HepG2 (cell line): ENCODE measurements around the gene MIER2. TPM values are rescaled to one million over a fixed set of nuclear protein-coding genes. Genes with fewer than 3 reads are reported as not detected.

ENCODE experiments used
- ATAC-seq: fragments of 200-7000 bp; cut with Tn5 transposase; 3 replicates; pipeline ENCODE4 v1.9.1; 2020; ENCODE audit warnings: mild to moderate bottlenecking, moderate library complexity
- BruUV-seq: library from RNA; stranded (reverse); fragments of 400-500 nt; replicated peaks from 2 replicates; lab custom pipeline; 2021; lab: Mats Ljungman, UMichigan
- CTCF ChIA-PET: fragments of 300-600 bp; formaldehyde crosslinking; extraction: SDS; loops from one replicate; lab custom pipeline; 2021; ENCODE audit warnings: low total read pairs, inconsistent platforms, low intra/inter-chr PET ratio; lab: Yijun Ruan, JAX
- POLR2A ChIA-PET: fragments of 350-600 bp; sonication (Branson Sonifier 250); formaldehyde crosslinking; loops from one replicate; lab custom pipeline; 2020; ENCODE audit warnings: antibody characterized with exemption, inconsistent platforms; lab: Yijun Ruan, JAX
- DNase-seq: peaks from one replicate; pipeline ENCODE4 v3.0.0-alpha.2; 2015; ENCODE audit warnings: low spot score
- FAIRE-seq: peaks from 3 replicates; lab custom pipeline; 2011; peaks lifted over from hg19 to GRCh38; lab: Jason Lieb, UNC
- H2AFZ ChIP-seq: one replicate; pipeline ENCODE4 v1.6.1; 2011; ENCODE audit warnings: low read length, inconsistent platforms
- H3K27ac ChIP-seq: fragments of 300-600 bp; 3 replicates; pipeline ENCODE4 v1.8.0; 2011; ENCODE audit warnings: mixed run types, mild to moderate bottlenecking, mixed read lengths, low read length, inconsistent platforms; ENCODE audit not compliant: insufficient read depth; ENCODE audit errors: extremely low read length
- H3K27me3 ChIP-seq, 2 experiments: fragments of 200-600 bp in 1 of 2; 2 replicates in 1 of 2; 3 replicates in 1 of 2; pipeline versions ENCODE4 v1.6.0 to v1.8.0; 2011; ENCODE audit warnings: low read length in 2 of 2, mild to moderate bottlenecking in 2 of 2, moderate library complexity in 2 of 2, inconsistent platforms in 1 of 2; ENCODE audit not compliant: insufficient read depth in 2 of 2, control insufficient read depth in 1 of 2
- H3K36me3 ChIP-seq, 2 experiments: fragments of 200-600 bp in 1 of 2; replicated peaks in 1 of 2; 2 replicates in 1 of 2; 3 replicates in 1 of 2; pipeline versions ENCODE4 v1.5.1 to v1.8.0; 2011; ENCODE audit warnings: low read length in 2 of 2, inconsistent platforms in 1 of 2; ENCODE audit not compliant: insufficient read depth in 2 of 2, control insufficient read depth in 1 of 2
- H3K4me1 ChIP-seq: 2 replicates; pipeline ENCODE4 v1.5.1; 2012; ENCODE audit warnings: low read length, inconsistent platforms; ENCODE audit not compliant: insufficient read depth
- H3K4me2 ChIP-seq: 2 replicates; pipeline ENCODE4 v1.6.0; 2011; ENCODE audit warnings: low read depth, low read length, inconsistent platforms
- H3K4me3 ChIP-seq, 3 experiments: fragments of 200-600 bp in 1 of 3; sonication (generic), shearing (Covaris generic) in 1 of 3; replicated peaks in 1 of 3; 2 replicates each; pipeline ENCODE4 v1.5.1; 2011 to 2016; ENCODE audit warnings: low read length in 3 of 3, inconsistent platforms in 2 of 3, low read depth in 2 of 3, mild to moderate bottlenecking in 2 of 3, control low read depth in 1 of 3, mixed read lengths in 1 of 3; ENCODE audit not compliant: insufficient read depth in 1 of 3
- H3K79me2 ChIP-seq: one replicate; pipeline ENCODE4 v1.6.1; 2011; ENCODE audit warnings: low read length, inconsistent platforms; ENCODE audit not compliant: insufficient read depth
- H3K9ac ChIP-seq: 2 replicates; pipeline ENCODE4 v1.6.0; 2011; ENCODE audit warnings: mild to moderate bottlenecking, low read depth, low read length, inconsistent platforms; ENCODE audit not compliant: insufficient read depth
- H3K9me3 ChIP-seq: 2 replicates; pipeline ENCODE4 v1.5.1; 2012; ENCODE audit warnings: mild to moderate bottlenecking, low read length
- H4K20me1 ChIP-seq: 2 replicates; pipeline ENCODE4 v1.6.0; 2011; ENCODE audit warnings: inconsistent platforms, mild to moderate bottlenecking, low read length, moderate library complexity; ENCODE audit not compliant: insufficient read depth
- MED13 ChIP-seq: sonication (generic); formaldehyde crosslinking; IDR thresholded peaks from 2 replicates; pipeline ENCODE4 v1.5.0; 2020; ENCODE audit warnings: missing genetic modification reagents
- NCOR1 ChIP-seq: fragments of 200-600 bp; sonication (generic); IDR thresholded peaks from 2 replicates; pipeline ENCODE4 v1.7.0; 2017; ENCODE audit warnings: antibody characterized with exemption, low read length, borderline replicate concordance
- ZKSCAN1 ChIP-seq: fragments of 150-350 bp; IDR thresholded peaks from 2 replicates; pipeline ENCODE4 v1.6.1; 2014; ENCODE audit warnings: low read length
- ZNF30 ChIP-seq: sonication (generic); formaldehyde crosslinking; IDR thresholded peaks from 2 replicates; pipeline ENCODE4 v1.5.0; 2020; ENCODE audit warnings: mild to moderate bottlenecking, missing genetic modification reagents
- WGBS: methylation state at CpG from one replicate; pipeline ENCODE4 v1.1.6; 2017; ENCODE audit warnings: low lambda C conversion rate; 5-methylcytosine and 5-hydroxymethylcytosine counted together
- in situ Hi-C: cut with HindIII; loops from 2 replicates; pipeline ENCODE4 v1.10.0; 2017; ENCODE audit warnings: low pct_unique_long_range_greater_than_20kb; ENCODE audit not compliant: extremely low pct_ligation_motif_present
- intact Hi-C: fragments of 100-400 bp; cut with micrococcal nuclease; formaldehyde crosslinking; loops from one replicate; pipeline ENCODE4 v1.10.0; 2022; ENCODE audit not compliant: unreplicated experiment
- polyA plus RNA-seq, 8 experiments: library from polyadenylated mRNA; depleted of rRNA in 3 of 8; stranded (reverse) in 7 of 8; unstranded in 1 of 8; fragments of >200 nt; fragmentation: Illumina TruSeq in 4 of 8; extraction: Trizol in 4 of 8; gene quantifications; 2 replicates each; pipeline versions ENCODE4 v1.2.1 to v1.2.3, GENCODE V29; 2011 to 2016; ENCODE audit warnings: low read depth in 4 of 8, missing spikeins in 1 of 8, mixed read lengths in 1 of 8; ENCODE audit not compliant: insufficient read depth in 1 of 8
- total RNA-seq, 5 experiments: library from RNA; depleted of rRNA; stranded (reverse); fragments of >200 nt; fragmentation: Illumina TruSeq; extraction: Trizol; gene quantifications; 2 replicates each; pipeline ENCODE4 v1.2.3, GENCODE V29; 2016; ENCODE audit warnings: low read depth in 1 of 5
- TF ChIP-seq, protein P1 (sequence below): IDR thresholded peaks from 2 replicates; pipeline ENCODE4 v1.6.1; 2016
- TF ChIP-seq, protein P2 (sequence below): sonication (generic); formaldehyde crosslinking; IDR thresholded peaks from 2 replicates; pipeline ENCODE4 v1.4.0; 2020; ENCODE audit warnings: missing genetic modification reagents, mild to moderate bottlenecking, borderline replicate concordance
- TF ChIP-seq, protein P3 (sequence below): IDR thresholded peaks from 2 replicates; pipeline ENCODE4 v1.6.1; 2016
- TF ChIP-seq, protein P4 (sequence below): sonication (generic); formaldehyde crosslinking; IDR thresholded peaks from 2 replicates; pipeline ENCODE4 v1.4.0; 2020; ENCODE audit warnings: mild to moderate bottlenecking, missing genetic modification reagents
- TF ChIP-seq, protein P5 (sequence below): sonication (generic); formaldehyde crosslinking; IDR thresholded peaks from 2 replicates; pipeline ENCODE4 v1.5.0; 2020; ENCODE audit warnings: mild to moderate bottlenecking, missing genetic modification reagents, moderate library complexity
- TF ChIP-seq, protein P6 (sequence below): sonication (generic); formaldehyde crosslinking; IDR thresholded peaks from 2 replicates; pipeline ENCODE4 v1.5.0; 2020; ENCODE audit warnings: missing genetic modification reagents

The MIER2 gene
- total and polyA plus RNA-seq, 2 of the 13 experiments (the other 11 are each of a cell fraction or from before 2014, with no cell fraction given): 9.6 to 25.7 TPM

DNA sequence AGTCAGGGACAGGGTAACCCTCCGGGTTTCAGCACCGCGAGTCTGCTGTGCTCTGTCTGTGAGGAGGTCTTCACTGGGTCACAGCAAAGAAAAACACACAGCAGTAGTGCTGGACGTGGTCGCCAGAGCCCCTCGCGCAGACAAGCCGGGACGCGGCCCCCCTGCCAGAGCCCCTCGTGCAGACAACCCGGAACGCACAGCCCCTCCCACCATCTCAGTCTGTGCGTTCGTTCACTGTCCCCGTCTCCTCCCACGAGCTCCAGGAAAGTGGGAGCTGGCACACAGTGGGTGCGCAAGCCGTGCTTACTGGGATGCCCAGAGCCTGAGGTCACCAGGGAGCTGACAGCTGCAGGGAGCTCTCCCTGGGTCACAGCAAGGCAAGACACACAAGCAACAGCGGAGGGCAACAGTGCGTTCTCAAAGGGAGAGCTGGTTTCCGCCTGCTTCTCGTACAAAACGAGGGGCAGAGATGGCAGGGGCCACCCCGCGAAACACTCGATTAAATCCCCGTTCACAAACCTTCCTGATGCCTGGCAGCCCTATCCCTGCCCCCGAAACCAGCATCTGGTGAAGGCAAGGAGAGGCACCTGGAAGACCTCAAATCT lies 50.2 kb downstream of the MIER2 start:
- ChIA-PET CTCF (no interaction called here), POLR2A (no interaction called here)
- no peak for FAIRE-seq
- Histone ChIP-seq H3K27me3 (peaks cover 4 to 26% of the 10 kb centered on the region in 2 experiments), H3K27ac (no peak overlapping the region), H3K36me3 (no peaks in the 10 kb centered on the region), H3K4me3 (no peak overlapping the region; a peak in 1 of 6 replicates), H3K4me2 (peak overlapping the region; percentile 55; the same call in 1 of the 2 replicates), H3K4me1 (peaks cover 41% of the 10 kb centered on the region), H3K79me2 (no peaks in the 10 kb centered on the region), H3K9me3 (no peaks in the 10 kb centered on the region), H3K9ac (no peak overlapping the region), H4K20me1 (0 out of 2 replicates have a peak, but pooled peaks cover 2% of the 10 kb centered on the region), H2AFZ (no peak overlapping the region)
- in situ Hi-C loops: no loop called here
- no peak for DNase-seq
- ATAC-seq: peak; percentile 19; the same call in 2 of the 3 replicates
- no CpG with 5 or more reads among the region's 29 CpGs for WGBS
- BruUV-seq: no TSS peak
- intact Hi-C loops: no loop called here
- TF ChIP-seq MED13 (CRISPR knock-in tag): no peak
- peak; percentile 38; the same call in 1 of the 2 replicates for TF ChIP-seq ZKSCAN1
- TF ChIP-seq, protein P1, sequence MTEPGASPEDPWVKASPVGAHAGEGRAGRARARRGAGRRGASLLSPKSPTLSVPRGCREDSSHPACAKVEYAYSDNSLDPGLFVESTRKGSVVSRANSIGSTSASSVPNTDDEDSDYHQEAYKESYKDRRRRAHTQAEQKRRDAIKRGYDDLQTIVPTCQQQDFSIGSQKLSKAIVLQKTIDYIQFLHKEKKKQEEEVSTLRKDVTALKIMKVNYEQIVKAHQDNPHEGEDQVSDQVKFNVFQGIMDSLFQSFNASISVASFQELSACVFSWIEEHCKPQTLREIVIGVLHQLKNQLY (CRISPR knock-in tag): no peak
- TF ChIP-seq, protein P2, sequence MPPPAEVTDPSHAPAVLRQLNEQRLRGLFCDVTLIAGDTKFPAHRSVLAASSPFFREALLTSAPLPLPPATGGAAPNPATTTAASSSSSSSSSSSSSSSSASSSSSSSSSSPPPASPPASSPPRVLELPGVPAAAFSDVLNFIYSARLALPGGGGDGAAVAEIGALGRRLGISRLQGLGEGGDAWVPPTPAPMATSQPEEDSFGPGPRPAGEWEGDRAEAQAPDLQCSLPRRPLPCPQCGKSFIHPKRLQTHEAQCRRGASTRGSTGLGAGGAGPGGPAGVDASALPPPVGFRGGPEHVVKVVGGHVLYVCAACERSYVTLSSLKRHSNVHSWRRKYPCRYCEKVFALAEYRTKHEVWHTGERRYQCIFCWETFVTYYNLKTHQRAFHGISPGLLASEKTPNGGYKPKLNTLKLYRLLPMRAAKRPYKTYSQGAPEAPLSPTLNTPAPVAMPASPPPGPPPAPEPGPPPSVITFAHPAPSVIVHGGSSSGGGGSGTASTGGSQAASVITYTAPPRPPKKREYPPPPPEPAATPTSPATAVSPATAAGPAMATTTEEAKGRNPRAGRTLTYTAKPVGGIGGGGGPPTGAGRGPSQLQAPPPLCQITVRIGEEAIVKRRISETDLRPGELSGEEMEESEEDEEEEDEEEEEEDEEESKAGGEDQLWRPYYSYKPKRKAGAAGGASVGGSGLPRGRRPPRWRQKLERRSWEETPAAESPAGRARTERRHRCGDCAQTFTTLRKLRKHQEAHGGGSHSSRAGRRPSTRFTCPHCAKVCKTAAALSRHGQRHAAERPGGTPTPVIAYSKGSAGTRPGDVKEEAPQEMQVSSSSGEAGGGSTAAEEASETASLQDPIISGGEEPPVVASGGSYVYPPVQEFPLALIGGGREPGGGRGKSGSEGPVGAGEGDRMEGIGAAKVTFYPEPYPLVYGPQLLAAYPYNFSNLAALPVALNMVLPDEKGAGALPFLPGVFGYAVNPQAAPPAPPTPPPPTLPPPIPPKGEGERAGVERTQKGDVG (CRISPR knock-in tag): peak; percentile 40; the same call in 1 of the 2 replicates
- no peak for TF ChIP-seq NCOR1
- TF ChIP-seq, protein P3, sequence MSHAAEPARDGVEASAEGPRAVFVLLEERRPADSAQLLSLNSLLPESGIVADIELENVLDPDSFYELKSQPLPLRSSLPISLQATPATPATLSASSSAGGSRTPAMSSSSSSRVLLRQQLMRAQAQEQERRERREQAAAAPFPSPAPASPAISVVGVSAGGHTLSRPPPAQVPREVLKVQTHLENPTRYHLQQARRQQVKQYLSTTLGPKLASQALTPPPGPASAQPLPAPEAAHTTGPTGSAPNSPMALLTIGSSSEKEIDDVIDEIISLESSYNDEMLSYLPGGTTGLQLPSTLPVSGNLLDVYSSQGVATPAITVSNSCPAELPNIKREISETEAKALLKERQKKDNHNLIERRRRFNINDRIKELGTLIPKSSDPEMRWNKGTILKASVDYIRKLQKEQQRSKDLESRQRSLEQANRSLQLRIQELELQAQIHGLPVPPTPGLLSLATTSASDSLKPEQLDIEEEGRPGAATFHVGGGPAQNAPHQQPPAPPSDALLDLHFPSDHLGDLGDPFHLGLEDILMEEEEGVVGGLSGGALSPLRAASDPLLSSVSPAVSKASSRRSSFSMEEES (CRISPR knock-in tag): no peak
- TF ChIP-seq, protein P4, sequence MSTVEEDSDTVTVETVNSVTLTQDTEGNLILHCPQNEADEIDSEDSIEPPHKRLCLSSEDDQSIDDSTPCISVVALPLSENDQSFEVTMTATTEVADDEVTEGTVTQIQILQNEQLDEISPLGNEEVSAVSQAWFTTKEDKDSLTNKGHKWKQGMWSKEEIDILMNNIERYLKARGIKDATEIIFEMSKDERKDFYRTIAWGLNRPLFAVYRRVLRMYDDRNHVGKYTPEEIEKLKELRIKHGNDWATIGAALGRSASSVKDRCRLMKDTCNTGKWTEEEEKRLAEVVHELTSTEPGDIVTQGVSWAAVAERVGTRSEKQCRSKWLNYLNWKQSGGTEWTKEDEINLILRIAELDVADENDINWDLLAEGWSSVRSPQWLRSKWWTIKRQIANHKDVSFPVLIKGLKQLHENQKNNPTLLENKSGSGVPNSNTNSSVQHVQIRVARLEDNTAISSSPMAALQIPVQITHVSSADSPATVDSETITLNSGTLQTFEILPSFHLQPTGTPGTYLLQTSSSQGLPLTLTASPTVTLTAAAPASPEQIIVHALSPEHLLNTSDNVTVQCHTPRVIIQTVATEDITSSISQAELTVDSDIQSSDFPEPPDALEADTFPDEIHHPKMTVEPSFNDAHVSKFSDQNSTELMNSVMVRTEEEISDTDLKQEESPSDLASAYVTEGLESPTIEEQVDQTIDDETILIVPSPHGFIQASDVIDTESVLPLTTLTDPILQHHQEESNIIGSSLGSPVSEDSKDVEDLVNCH (CRISPR knock-in tag): no peak
- TF ChIP-seq, protein P5, sequence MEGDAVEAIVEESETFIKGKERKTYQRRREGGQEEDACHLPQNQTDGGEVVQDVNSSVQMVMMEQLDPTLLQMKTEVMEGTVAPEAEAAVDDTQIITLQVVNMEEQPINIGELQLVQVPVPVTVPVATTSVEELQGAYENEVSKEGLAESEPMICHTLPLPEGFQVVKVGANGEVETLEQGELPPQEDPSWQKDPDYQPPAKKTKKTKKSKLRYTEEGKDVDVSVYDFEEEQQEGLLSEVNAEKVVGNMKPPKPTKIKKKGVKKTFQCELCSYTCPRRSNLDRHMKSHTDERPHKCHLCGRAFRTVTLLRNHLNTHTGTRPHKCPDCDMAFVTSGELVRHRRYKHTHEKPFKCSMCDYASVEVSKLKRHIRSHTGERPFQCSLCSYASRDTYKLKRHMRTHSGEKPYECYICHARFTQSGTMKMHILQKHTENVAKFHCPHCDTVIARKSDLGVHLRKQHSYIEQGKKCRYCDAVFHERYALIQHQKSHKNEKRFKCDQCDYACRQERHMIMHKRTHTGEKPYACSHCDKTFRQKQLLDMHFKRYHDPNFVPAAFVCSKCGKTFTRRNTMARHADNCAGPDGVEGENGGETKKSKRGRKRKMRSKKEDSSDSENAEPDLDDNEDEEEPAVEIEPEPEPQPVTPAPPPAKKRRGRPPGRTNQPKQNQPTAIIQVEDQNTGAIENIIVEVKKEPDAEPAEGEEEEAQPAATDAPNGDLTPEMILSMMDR (CRISPR knock-in tag): peak; percentile 22
- TF ChIP-seq, protein P6, sequence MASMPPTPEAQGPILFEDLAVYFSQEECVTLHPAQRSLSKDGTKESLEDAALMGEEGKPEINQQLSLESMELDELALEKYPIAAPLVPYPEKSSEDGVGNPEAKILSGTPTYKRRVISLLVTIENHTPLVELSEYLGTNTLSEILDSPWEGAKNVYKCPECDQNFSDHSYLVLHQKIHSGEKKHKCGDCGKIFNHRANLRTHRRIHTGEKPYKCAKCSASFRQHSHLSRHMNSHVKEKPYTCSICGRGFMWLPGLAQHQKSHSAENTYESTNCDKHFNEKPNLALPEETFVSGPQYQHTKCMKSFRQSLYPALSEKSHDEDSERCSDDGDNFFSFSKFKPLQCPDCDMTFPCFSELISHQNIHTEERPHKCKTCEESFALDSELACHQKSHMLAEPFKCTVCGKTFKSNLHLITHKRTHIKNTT: no peak
- no peak for TF ChIP-seq ZNF30 (CRISPR knock-in tag)
